Caki2 (cell line): ENCODE results near the gene TCHH. TPM values are rescaled to one million over a fixed set of nuclear protein-coding genes. Genes with fewer than 3 reads are reported as not detected.
"Not testable (repeated sequence)": the region's sequence is repeated elsewhere in the genome, so short reads cannot be mapped to it uniquely, and the experiment has no call there.

ENCODE experiments used
- DNase-seq: peaks from one replicate; pipeline ENCODE4 v3.0.0-alpha.2; 2015; ENCODE audit warnings: low read depth
- in situ Hi-C: cut with HindIII; loops from 2 replicates; pipeline ENCODE4 v1.10.0; 2016; ENCODE audit warnings: low sequenced_read_pairs, low pct_unique_long_range_greater_than_20kb, mixed read lengths
- total RNA-seq: library from RNA; depleted of rRNA; stranded (reverse); fragments of >200 nt; shearing (Covaris generic); gene quantifications from 2 replicates; pipeline ENCODE4 v1.2.3, GENCODE V29; 2014; ENCODE audit warnings: low replicate concordance; rRNA removed

The TCHH gene
- total RNA-seq, 1 experiment from 2014 or later = not detected

GRCh38 chr1:152080494-152080893 is 34.8 kb downstream of the TCHH start:
- DNase-seq, in situ Hi-C loops: not testable (repeated sequence)

- in situ Hi-C loops = no loop called here
- no peak for DNase-seq
These were observed 36.3 kb downstream of the TCHH start for GRCh38 chr1:152078831-152079441.

- in situ Hi-C loops = no loop called here
These were observed 42.9 kb downstream of the TCHH start for GRCh38 chr1:152072311-152072710.

GRCh38 chr1:152071123-152071522 is 44.1 kb downstream of the TCHH start:
- in situ Hi-C loops = no loop called here
- DNase-seq = no peak

More at GRCh38 chr1:152072311-152072710, 42.9 kb downstream of the TCHH start:
- no peak for DNase-seq

DNA sequence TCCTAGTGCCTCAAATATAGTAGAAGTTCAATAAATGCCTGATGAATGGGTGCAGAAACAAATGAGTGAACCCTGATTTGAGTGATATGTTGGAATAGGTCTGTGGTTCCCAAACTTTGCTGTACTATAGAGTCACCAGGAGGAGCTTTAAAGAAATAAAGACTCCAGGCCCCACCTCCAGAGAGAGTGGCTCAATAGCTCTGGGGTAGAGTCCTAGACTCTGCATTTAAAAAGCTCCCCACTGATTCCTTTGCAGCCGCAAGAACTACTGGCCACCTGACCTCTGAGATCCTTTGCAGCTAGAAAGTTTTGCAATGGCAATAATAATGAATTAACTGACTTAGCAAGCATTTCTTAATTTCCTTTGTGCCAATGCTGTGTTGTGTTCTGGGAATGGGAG is 47.3 kb downstream of the TCHH start:
- in situ Hi-C loops = no loop called here
- no peak for DNase-seq

GRCh38 chr1:152067150-152067549 is 48.1 kb downstream of the TCHH start:
- in situ Hi-C loops = no loop called here
- no peak for DNase-seq

GRCh38 chr1:152061952-152062351 is 53.3 kb downstream of the TCHH start:
- no peak for DNase-seq
- in situ Hi-C loops = no loop called here

Other genes with a start within 250 kb of the TCHH start
- gene THEM4, start 205.9 kb downstream of the TCHH start, total RNA-seq = 17.8 and 18.4 TPM in 2 replicates
- 456 and 483 TPM in 2 replicates for gene S100A10, start 121.6 kb downstream of the TCHH start, total RNA-seq
- gene S100A11, start 78.4 kb downstream of the TCHH start, total RNA-seq = 309 and 455 TPM in 2 replicates
- not detected in 2 replicates for gene TCHHL1, start 26.4 kb downstream of the TCHH start, total RNA-seq
- not detected in 2 replicates for gene RPTN, start 43.8 kb upstream of the TCHH start, total RNA-seq
- not detected in 2 replicates for gene HRNR, start 108.7 kb upstream of the TCHH start, total RNA-seq
- gene FLG, start 209.8 kb upstream of the TCHH start, total RNA-seq = not detected in 2 replicates
- gene FLG2, start 244.6 kb upstream of the TCHH start, total RNA-seq = not detected in 2 replicates